SK-N-SH (cell line): ENCODE data around the gene DIPK1A.

Experiments
- EZH2phosphoT487 ChIP-seq: fragments of 200-600 bp; sonication (generic); IDR thresholded peaks from 2 replicates; pipeline ENCODE4 v1.6.1; 2017; ENCODE audit warnings: low read depth, mixed run types, mild to moderate bottlenecking, antibody characterized with exemption, moderate library complexity, borderline replicate concordance
- JUND ChIP-seq: IDR thresholded peaks from 2 replicates; pipeline ENCODE4 v1.4.0; 2012
- MEF2A ChIP-seq: IDR thresholded peaks from 2 replicates; pipeline ENCODE4 v1.4.0; 2012; ENCODE audit warnings: low read depth, borderline replicate concordance
- POLR2AphosphoS5 ChIP-seq: IDR thresholded peaks from 2 replicates; pipeline ENCODE4 v1.6.1; 2012; ENCODE audit warnings: low read depth, low read length
- TCF12 ChIP-seq: IDR thresholded peaks from 2 replicates; pipeline ENCODE4 v1.4.0; 2012
- TF ChIP-seq, protein P1 (sequence below): IDR thresholded peaks from 2 replicates; pipeline ENCODE4 v1.4.0; 2012; ENCODE audit warnings: low read depth
- TF ChIP-seq, protein P2 (sequence below): fragments of 150-350 bp; IDR thresholded peaks from 2 replicates; pipeline ENCODE4 v1.6.1; 2017; ENCODE audit warnings: antibody characterized with exemption, low read length, low read depth, borderline replicate concordance
- TF ChIP-seq, protein P3 (sequence below): IDR thresholded peaks from 2 replicates; pipeline ENCODE4; 2012
- TF ChIP-seq, protein P4 (sequence below): fragments of 200-600 bp; sonication (generic); IDR thresholded peaks from 2 replicates; pipeline ENCODE4 v1.6.1; 2017; ENCODE audit warnings: antibody characterized with exemption, mild to moderate bottlenecking, moderate library complexity

DNA sequence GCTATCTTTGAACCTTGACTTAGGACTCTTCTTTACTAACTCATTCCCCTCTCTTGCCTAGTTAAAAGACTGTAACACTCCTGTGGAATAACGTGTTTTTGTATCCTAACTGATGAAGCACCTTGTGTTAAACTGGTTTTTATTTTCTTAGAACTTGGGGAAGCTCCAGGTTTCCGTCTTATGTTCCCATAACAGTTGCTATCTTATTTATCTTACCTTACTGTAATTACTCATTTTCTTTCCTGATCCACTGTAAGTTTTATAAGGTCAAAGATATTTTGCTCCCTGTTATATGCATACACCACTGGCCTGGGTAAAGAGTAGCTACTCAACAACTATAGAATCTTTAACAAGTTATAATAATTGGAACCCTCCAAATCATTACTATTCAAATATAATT, 86.3 kb downstream of the DIPK1A start:
- TF ChIP-seq POLR2AphosphoS5 (no peak), JUND (no peak), EZH2phosphoT487 (no peak), TCF12 (no peak), MEF2A (no peak)
- TF ChIP-seq, protein P1, sequence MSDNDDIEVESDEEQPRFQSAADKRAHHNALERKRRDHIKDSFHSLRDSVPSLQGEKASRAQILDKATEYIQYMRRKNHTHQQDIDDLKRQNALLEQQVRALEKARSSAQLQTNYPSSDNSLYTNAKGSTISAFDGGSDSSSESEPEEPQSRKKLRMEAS, result no peak
- TF ChIP-seq, protein P2, sequence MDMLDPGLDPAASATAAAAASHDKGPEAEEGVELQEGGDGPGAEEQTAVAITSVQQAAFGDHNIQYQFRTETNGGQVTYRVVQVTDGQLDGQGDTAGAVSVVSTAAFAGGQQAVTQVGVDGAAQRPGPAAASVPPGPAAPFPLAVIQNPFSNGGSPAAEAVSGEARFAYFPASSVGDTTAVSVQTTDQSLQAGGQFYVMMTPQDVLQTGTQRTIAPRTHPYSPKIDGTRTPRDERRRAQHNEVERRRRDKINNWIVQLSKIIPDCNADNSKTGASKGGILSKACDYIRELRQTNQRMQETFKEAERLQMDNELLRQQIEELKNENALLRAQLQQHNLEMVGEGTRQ, result no peak
- TF ChIP-seq, protein P3, sequence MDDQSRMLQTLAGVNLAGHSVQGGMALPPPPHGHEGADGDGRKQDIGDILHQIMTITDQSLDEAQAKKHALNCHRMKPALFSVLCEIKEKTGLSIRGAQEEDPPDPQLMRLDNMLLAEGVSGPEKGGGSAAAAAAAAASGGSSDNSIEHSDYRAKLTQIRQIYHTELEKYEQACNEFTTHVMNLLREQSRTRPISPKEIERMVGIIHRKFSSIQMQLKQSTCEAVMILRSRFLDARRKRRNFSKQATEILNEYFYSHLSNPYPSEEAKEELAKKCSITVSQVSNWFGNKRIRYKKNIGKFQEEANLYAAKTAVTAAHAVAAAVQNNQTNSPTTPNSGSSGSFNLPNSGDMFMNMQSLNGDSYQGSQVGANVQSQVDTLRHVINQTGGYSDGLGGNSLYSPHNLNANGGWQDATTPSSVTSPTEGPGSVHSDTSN, result no peak
- TF ChIP-seq, protein P4, sequence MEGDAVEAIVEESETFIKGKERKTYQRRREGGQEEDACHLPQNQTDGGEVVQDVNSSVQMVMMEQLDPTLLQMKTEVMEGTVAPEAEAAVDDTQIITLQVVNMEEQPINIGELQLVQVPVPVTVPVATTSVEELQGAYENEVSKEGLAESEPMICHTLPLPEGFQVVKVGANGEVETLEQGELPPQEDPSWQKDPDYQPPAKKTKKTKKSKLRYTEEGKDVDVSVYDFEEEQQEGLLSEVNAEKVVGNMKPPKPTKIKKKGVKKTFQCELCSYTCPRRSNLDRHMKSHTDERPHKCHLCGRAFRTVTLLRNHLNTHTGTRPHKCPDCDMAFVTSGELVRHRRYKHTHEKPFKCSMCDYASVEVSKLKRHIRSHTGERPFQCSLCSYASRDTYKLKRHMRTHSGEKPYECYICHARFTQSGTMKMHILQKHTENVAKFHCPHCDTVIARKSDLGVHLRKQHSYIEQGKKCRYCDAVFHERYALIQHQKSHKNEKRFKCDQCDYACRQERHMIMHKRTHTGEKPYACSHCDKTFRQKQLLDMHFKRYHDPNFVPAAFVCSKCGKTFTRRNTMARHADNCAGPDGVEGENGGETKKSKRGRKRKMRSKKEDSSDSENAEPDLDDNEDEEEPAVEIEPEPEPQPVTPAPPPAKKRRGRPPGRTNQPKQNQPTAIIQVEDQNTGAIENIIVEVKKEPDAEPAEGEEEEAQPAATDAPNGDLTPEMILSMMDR, result no peak
